Measurements from ENCODE around the gene IL36B. TPM values are rescaled to one million over a fixed set of nuclear protein-coding genes. Genes with fewer than 3 reads are reported as not detected.

Gene IL36B
- total RNA-seq, 1 donor from 2014 or later, result not detected

- TF ChIP-seq CTCF (IDR thresholded peaks at IDR 0.05; ENCODE audit: insufficient read depth, low read length, severe bottlenecking), result no peak
- DNase-seq (ENCODE audit: low read depth) (no peak), FAIRE-seq (no peak)
- Histone ChIP-seq H3K4me3 (ENCODE audit: low read depth, low read length) (no peak overlapping the region), H3K36me3 (ENCODE audit: control insufficient read depth, insufficient read depth, low read length) (no peaks in the 10 kb centered on the region), H3K27me3 (ENCODE audit: control insufficient read depth, insufficient read depth, low read length) (no peaks in the 10 kb centered on the region)
Measured at GRCh38 chr2:113057117-113057516, 4.5 kb upstream of the IL36B start.

GRCh38 chr2:113056521-113056920, 3.9 kb upstream of the IL36B start:
- FAIRE-seq (no peak), DNase-seq (ENCODE audit: low read depth) (no peak)
- Histone ChIP-seq H3K36me3 (ENCODE audit: control insufficient read depth, insufficient read depth, low read length) (no peaks in the 10 kb centered on the region), H3K27me3 (ENCODE audit: control insufficient read depth, insufficient read depth, low read length) (no peaks in the 10 kb centered on the region), H3K4me3 (ENCODE audit: low read depth, low read length) (no peak overlapping the region)
- TF ChIP-seq CTCF (IDR thresholded peaks at IDR 0.05; ENCODE audit: insufficient read depth, low read length, severe bottlenecking), result no peak

- FAIRE-seq (no peak), DNase-seq (ENCODE audit: low read depth) (peak; percentile 35)
- no peaks in the 10 kb centered on the region for H3K36me3 ChIP-seq (ENCODE audit: control insufficient read depth, insufficient read depth, low read length)
- H3K27me3 ChIP-seq (ENCODE audit: control insufficient read depth, insufficient read depth, low read length), result no peaks in the 10 kb centered on the region
- no peak overlapping the region for H3K4me3 ChIP-seq (ENCODE audit: low read depth, low read length)
- TF ChIP-seq CTCF (IDR thresholded peaks at IDR 0.05; ENCODE audit: insufficient read depth, low read length, severe bottlenecking), result no peak
Measured at GRCh38 chr2:113054066-113054465, 1.4 kb upstream of the IL36B start.

- no peak for FAIRE-seq
Measured at GRCh38 chr2:113053666-113054065, 999 bp upstream of the IL36B start.

GRCh38 chr2:113050921-113051895, 1.5 kb downstream of the IL36B start:
- FAIRE-seq, result no peak
- TF ChIP-seq CTCF (IDR thresholded peaks at IDR 0.05; ENCODE audit: insufficient read depth, low read length, severe bottlenecking), result no peak
- no peak overlapping the region for H3K4me3 ChIP-seq (ENCODE audit: low read depth, low read length)
- no peaks in the 10 kb centered on the region for H3K27me3 ChIP-seq (ENCODE audit: control insufficient read depth, insufficient read depth, low read length)
- DNase-seq (ENCODE audit: low read depth), result no peak
- no peaks in the 10 kb centered on the region for H3K36me3 ChIP-seq (ENCODE audit: control insufficient read depth, insufficient read depth, low read length)

More at GRCh38 chr2:113053666-113054065, 999 bp upstream of the IL36B start:
- no peaks in the 10 kb centered on the region for H3K36me3 ChIP-seq (ENCODE audit: control insufficient read depth, insufficient read depth, low read length)
- DNase-seq (ENCODE audit: low read depth), result no peak
- TF ChIP-seq CTCF (IDR thresholded peaks at IDR 0.05; ENCODE audit: insufficient read depth, low read length, severe bottlenecking), result no peak
- H3K4me3 ChIP-seq (ENCODE audit: low read depth, low read length), result no peak overlapping the region
- no peaks in the 10 kb centered on the region for H3K27me3 ChIP-seq (ENCODE audit: control insufficient read depth, insufficient read depth, low read length)
